Transverse colon (tissue), 4 donors: ENCODE measurements around the gene NME4. TPM values are rescaled to one million over a fixed set of nuclear protein-coding genes. Genes with fewer than 3 reads are reported as not detected.
"Not testable (repeated sequence)": the region's sequence is repeated elsewhere in the genome, so short reads cannot be mapped to it uniquely, and the experiment has no call there.

Experiments used
- DNase-seq: peaks from one replicate; pipeline ENCODE4 v3.0.0-alpha.2; 2019
- H3K27ac ChIP-seq, 4 donors: fragments of 200-600 bp; sonication (generic); 2 replicates each; pipeline ENCODE4 v1.5.1; 2016 to 2018; ENCODE audit warnings: inconsistent platforms in 4 of 4
- H3K27me3 ChIP-seq: fragments of 200-600 bp; sonication (generic); 2 replicates; pipeline ENCODE4 v1.5.1; 2017; ENCODE audit warnings: inconsistent platforms
- H3K36me3 ChIP-seq, 4 donors: fragments of 200-600 bp; sonication (generic); 2 replicates each; pipeline ENCODE4 v1.5.1; 2017 to 2019; ENCODE audit warnings: inconsistent platforms in 4 of 4
- H3K4me1 ChIP-seq, 4 donors: fragments of 200-600 bp; sonication (generic); 2 replicates each; pipeline ENCODE4 v1.5.1; 2017 to 2020; ENCODE audit warnings: inconsistent platforms in 4 of 4
- H3K4me3 ChIP-seq, 4 donors: fragments of 200-600 bp; sonication (generic); 1 replicate in 1 of 4; 2 replicates in 3 of 4; pipeline versions ENCODE4 v1.5.1 to v1.6.1; 2017 to 2019; ENCODE audit warnings: inconsistent platforms in 4 of 4
- H3K9me3 ChIP-seq, 2 donors: fragments of 200-600 bp; sonication (generic); 2 replicates each; pipeline ENCODE4 v1.5.1; 2017 to 2019; ENCODE audit warnings: inconsistent platforms in 2 of 2
- EP300 ChIP-seq: sonication (generic); formaldehyde crosslinking; IDR thresholded peaks from one replicate; pipeline ENCODE4 v1.6.1; 2017; ENCODE audit warnings: antibody characterized with exemption, low read depth
- POLR2A ChIP-seq: fragments of 450-650 bp; IDR thresholded peaks from one replicate; pipeline ENCODE4 v1.6.1; 2016; ENCODE audit warnings: antibody characterized with exemption, mild to moderate bottlenecking, moderate library complexity
- POLR2AphosphoS5 ChIP-seq, 3 donors: sonication (generic); formaldehyde crosslinking; IDR thresholded peaks; one replicate each; pipeline ENCODE4 v1.6.1; 2016; ENCODE audit warnings: antibody characterized with exemption in 3 of 3
- WGBS, 2 donors: methylation state at CpG; one replicate each; pipeline ENCODE4 v1.1.5; 2018; ENCODE audit warnings: low coverage in 1 of 2; 5-methylcytosine and 5-hydroxymethylcytosine counted together
- in situ Hi-C, 4 donors: fragments of 200-750 bp; cut with MboI; loops; one replicate each; pipeline versions ENCODE4 v1.15.0 to v1.15.1; 2017; ENCODE audit warnings: low sequenced_read_pairs in 3 of 4, low pct_ligation_motif_present in 1 of 4, low pct_unique_long_range_greater_than_20kb in 1 of 4
- intact Hi-C: fragments of 100-400 bp; cut with DNase I; formaldehyde crosslinking; loops from one replicate; pipeline ENCODE4 v1.15.1; 2023; ENCODE audit warnings: low total_unique reads
- total RNA-seq, 4 donors: library from RNA; depleted of rRNA; stranded (reverse); fragments of >200 nt; gene quantifications; one replicate each; pipeline ENCODE4 v1.1.0, GENCODE V29; 2016
- TF ChIP-seq, protein P1 (sequence below), 5 experiments: fragments of 200-600 bp in 3 of 5; fragments of 450-650 bp in 2 of 5; sonication (generic) in 3 of 5; IDR thresholded peaks; 1 replicate in 2 of 5; 2 replicates in 3 of 5; pipeline ENCODE4 v1.5.1; 2016 to 2017; ENCODE audit warnings: antibody characterized with exemption in 5 of 5, inconsistent platforms in 3 of 5, mild to moderate bottlenecking in 2 of 5, moderate library complexity in 1 of 5

Gene NME4
- total RNA-seq, 4 donors from 2014 or later, result 37.5 to 82.3 (median 58.1) TPM

GRCh38 chr16:376817-377418, 20.1 kb upstream of the NME4 start:
- 90% methylated on average over 25 of the region's 26 CpGs; no CpG with 5 or more reads in 1 of the 2 donors for WGBS, 2 donors
- Histone ChIP-seq H3K27me3 (no peaks in the 10 kb centered on the region), H3K9me3 (no peaks in the 10 kb centered on the region), H3K36me3 (peaks cover 0 to 9% (median 4%) of the 10 kb centered on the region in 4 donors), H3K4me1 (peaks cover 12 to 26% (median 23%) of the 10 kb centered on the region in 4 donors), H3K27ac (no peak overlapping the region), H3K4me3 (no peak overlapping the region)
- DNase-seq, result no peak
- in situ Hi-C loops, result no loop called here
- no peak for TF ChIP-seq POLR2AphosphoS5 (IDR thresholded peaks at IDR 0.05)
- TF ChIP-seq, protein P1, sequence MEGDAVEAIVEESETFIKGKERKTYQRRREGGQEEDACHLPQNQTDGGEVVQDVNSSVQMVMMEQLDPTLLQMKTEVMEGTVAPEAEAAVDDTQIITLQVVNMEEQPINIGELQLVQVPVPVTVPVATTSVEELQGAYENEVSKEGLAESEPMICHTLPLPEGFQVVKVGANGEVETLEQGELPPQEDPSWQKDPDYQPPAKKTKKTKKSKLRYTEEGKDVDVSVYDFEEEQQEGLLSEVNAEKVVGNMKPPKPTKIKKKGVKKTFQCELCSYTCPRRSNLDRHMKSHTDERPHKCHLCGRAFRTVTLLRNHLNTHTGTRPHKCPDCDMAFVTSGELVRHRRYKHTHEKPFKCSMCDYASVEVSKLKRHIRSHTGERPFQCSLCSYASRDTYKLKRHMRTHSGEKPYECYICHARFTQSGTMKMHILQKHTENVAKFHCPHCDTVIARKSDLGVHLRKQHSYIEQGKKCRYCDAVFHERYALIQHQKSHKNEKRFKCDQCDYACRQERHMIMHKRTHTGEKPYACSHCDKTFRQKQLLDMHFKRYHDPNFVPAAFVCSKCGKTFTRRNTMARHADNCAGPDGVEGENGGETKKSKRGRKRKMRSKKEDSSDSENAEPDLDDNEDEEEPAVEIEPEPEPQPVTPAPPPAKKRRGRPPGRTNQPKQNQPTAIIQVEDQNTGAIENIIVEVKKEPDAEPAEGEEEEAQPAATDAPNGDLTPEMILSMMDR (IDR thresholded peaks at IDR 0.05), result no peak
- TF ChIP-seq POLR2A, result no peak
- TF ChIP-seq EP300, result no peak
- intact Hi-C loops, result no loop called here

GRCh38 chr16:377419-377951, 19.5 kb upstream of the NME4 start:
- no peak for DNase-seq
- intact Hi-C loops, result no loop called here
- Histone ChIP-seq H3K9me3 (no peaks in the 10 kb centered on the region), H3K36me3 (peaks cover 0 to 9% (median 4%) of the 10 kb centered on the region in 4 donors), H3K27me3 (no peaks in the 10 kb centered on the region), H3K27ac (no peak overlapping the region), H3K4me1 (peaks cover 12 to 26% (median 23%) of the 10 kb centered on the region in 4 donors), H3K4me3 (no peak overlapping the region)
- TF ChIP-seq POLR2AphosphoS5 (IDR thresholded peaks at IDR 0.05), result no peak
- TF ChIP-seq POLR2A, result no peak
- TF ChIP-seq EP300, result no peak
- TF ChIP-seq, protein P1 (IDR thresholded peaks at IDR 0.05), result no peak
- in situ Hi-C loops, result no loop called here
- WGBS, 2 donors, result 91% methylated on average over 30 of the region's 42 CpGs; no CpG with 5 or more reads in 1 of the 2 donors

- H3K36me3 ChIP-seq, in situ Hi-C loops, H3K9me3 ChIP-seq, DNase-seq, intact Hi-C loops, H3K27me3 ChIP-seq, H3K4me3 ChIP-seq: not testable (repeated sequence)
- Histone ChIP-seq H3K4me1 (peaks cover 16 to 31% (median 29%) of the 10 kb centered on the region in 4 donors), H3K27ac (peak overlapping the region in 1 of 4 donors; percentile 49)
- 90 to 98% methylated on average over 8 to 26 of the region's 36 CpGs for WGBS, 2 donors
Measured at GRCh38 chr16:378113-378820, 18.7 kb upstream of the NME4 start.

GRCh38 chr16:378821-379182, 18.2 kb upstream of the NME4 start:
- Histone ChIP-seq H3K27ac (peak overlapping the region in 2 of 4 donors; percentile 4 to 49), H3K9me3 (no peaks in the 10 kb centered on the region), H3K4me1 (peaks cover 21 to 36% (median 32%) of the 10 kb centered on the region in 4 donors), H3K36me3 (peaks cover 0 to 9% (median 4%) of the 10 kb centered on the region in 4 donors), H3K27me3 (no peaks in the 10 kb centered on the region), H3K4me3 (no peak overlapping the region)
- in situ Hi-C loops, result no loop called here
- intact Hi-C loops, result no loop called here
- TF ChIP-seq POLR2A, result no peak
- TF ChIP-seq, protein P1 (IDR thresholded peaks at IDR 0.05), result no peak
- TF ChIP-seq EP300, result no peak
- TF ChIP-seq POLR2AphosphoS5 (IDR thresholded peaks at IDR 0.05), result no peak
- WGBS, 2 donors, result 63% methylated on average over 14 of the region's 14 CpGs; no CpG with 5 or more reads in 1 of the 2 donors
- DNase-seq, result no peak
